Panc1 (cell line): ENCODE measurements around the gene RNF144B. TPM values are rescaled to one million over a fixed set of nuclear protein-coding genes. Genes with fewer than 3 reads are reported as not detected.

Experiments used
- ATAC-seq: fragments of 200-7000 bp; cut with Tn5 transposase; 2 replicates; pipeline ENCODE4 v1.9.1; 2020; ENCODE audit warnings: mild to moderate bottlenecking, moderate library complexity
- BruUV-seq: library from RNA; stranded (reverse); fragments of 400-500 nt; replicated peaks from 2 replicates; lab custom pipeline; 2021; lab: Mats Ljungman, UMichigan
- CTCF ChIA-PET: fragments of 300-600 bp; sonication (Branson Sonifier 250); formaldehyde crosslinking; loops from one replicate; lab custom pipeline; 2022; ENCODE audit warnings: antibody characterized with exemption; lab: Charles Lee
- POLR2A ChIA-PET: fragments of 300-600 bp; sonication (Branson Sonifier 250); formaldehyde crosslinking; loops from one replicate; lab custom pipeline; 2022; ENCODE audit warnings: antibody characterized with exemption; lab: Charles Lee
- DNase-seq: peaks from one replicate; pipeline ENCODE4 v3.0.0-alpha.2; 2010; ENCODE audit warnings: low read depth, low spot score
- H3K27ac ChIP-seq: 2 replicates; pipeline ENCODE4 v1.5.1; 2011; ENCODE audit warnings: mild to moderate bottlenecking, low read length, inconsistent platforms
- H3K27me3 ChIP-seq: fragments of 200-500 bp; sonication (Bioruptor generic); 2 replicates; pipeline ENCODE4 v1.6.0; 2014; ENCODE audit warnings: low read length, inconsistent platforms; ENCODE audit not compliant: control insufficient read depth, insufficient read depth
- H3K36me3 ChIP-seq: fragments of 200-500 bp; sonication (Bioruptor generic); 2 replicates; pipeline ENCODE4 v1.5.1; 2014; ENCODE audit warnings: inconsistent platforms, mild to moderate bottlenecking, low read length, moderate library complexity; ENCODE audit not compliant: control insufficient read depth, insufficient read depth
- H3K4me1 ChIP-seq: 2 replicates; pipeline ENCODE4 v1.5.1; 2011; ENCODE audit warnings: inconsistent platforms, mild to moderate bottlenecking, low read length, moderate library complexity; ENCODE audit not compliant: control insufficient read depth, insufficient read depth
- H3K4me3 ChIP-seq, 2 experiments: 2 replicates each; pipeline ENCODE4 v1.5.1; 2011 to 2012; ENCODE audit warnings: low read depth in 2 of 2, low read length in 2 of 2, mild to moderate bottlenecking in 2 of 2, inconsistent platforms in 1 of 2, moderate library complexity in 1 of 2
- H3K9me3 ChIP-seq: fragments of 200-500 bp; sonication (Bioruptor generic); 2 replicates; pipeline ENCODE4 v1.5.1; 2014; ENCODE audit warnings: low read depth, mild to moderate bottlenecking, inconsistent platforms, low read length, moderate library complexity; ENCODE audit not compliant: control insufficient read depth, insufficient read depth
- POLR2AphosphoS5 ChIP-seq: IDR thresholded peaks from 2 replicates; pipeline ENCODE4 v1.6.1; 2012; ENCODE audit warnings: mild to moderate bottlenecking, low read depth, low read length, moderate library complexity
- SIN3A ChIP-seq: IDR thresholded peaks from 2 replicates; pipeline ENCODE4 v1.6.1; 2012; ENCODE audit warnings: low read depth, mild to moderate bottlenecking, low read length, moderate library complexity, borderline replicate concordance; ENCODE audit not compliant: insufficient read depth
- TCF7L2 ChIP-seq: IDR thresholded peaks from 2 replicates; pipeline ENCODE4 v1.6.1; 2011; ENCODE audit warnings: mild to moderate bottlenecking, low read depth, low read length, inconsistent platforms
- in situ Hi-C: cut with HindIII; loops from 2 replicates; pipeline ENCODE4 v1.10.0; 2016; ENCODE audit warnings: low sequenced_read_pairs, low pct_unique_long_range_greater_than_20kb
- intact Hi-C: fragments of 100-400 bp; cut with micrococcal nuclease; formaldehyde crosslinking; loops from one replicate; pipeline ENCODE4 v1.10.0; 2022; ENCODE audit not compliant: unreplicated experiment
- total RNA-seq: library from RNA; stranded (reverse); gene quantifications from one replicate; pipeline ENCODE4 v1.2.1, GENCODE V29; 2021; ENCODE audit not compliant: unreplicated experiment
- TF ChIP-seq, protein P1 (sequence below): fragments of 450-650 bp; IDR thresholded peaks from 2 replicates; pipeline ENCODE4 v1.5.1; 2017; ENCODE audit warnings: mild to moderate bottlenecking
- TF ChIP-seq, protein P2 (sequence below), 2 experiments: IDR thresholded peaks; 2 replicates each; pipeline ENCODE4 v1.6.1; 2011 to 2012; ENCODE audit warnings: low read depth in 2 of 2, control low read depth in 1 of 2, low read length in 1 of 2, mild to moderate bottlenecking in 1 of 2, moderate library complexity in 1 of 2; ENCODE audit not compliant: insufficient read depth in 1 of 2

The RNF144B gene
- total RNA-seq, 1 experiment from 2014 or later: 5.6 TPM

DNA sequence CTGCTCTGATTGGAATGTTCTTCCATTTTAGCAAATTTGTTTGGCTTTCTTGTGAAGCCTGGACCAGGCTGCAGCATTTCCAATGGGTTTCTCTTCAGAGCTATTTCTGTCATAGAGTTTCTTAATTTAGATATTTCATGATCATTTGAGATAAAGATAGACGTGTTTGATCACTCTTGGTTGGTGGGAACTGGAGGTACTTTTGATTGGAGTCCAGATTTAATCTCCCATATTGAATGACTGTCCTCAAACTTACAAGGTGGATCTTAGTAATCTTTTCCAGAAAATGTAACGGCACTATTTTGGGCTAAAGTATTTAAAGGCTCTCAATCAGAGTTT is 29.2 kb downstream of the RNF144B start:
- Histone ChIP-seq H3K27me3 (no peaks in the 10 kb centered on the region), H3K36me3 (no peaks in the 10 kb centered on the region; the same call in 1 of the 2 replicates), H3K4me3 (no peak overlapping the region), H3K4me1 (no peaks in the 10 kb centered on the region), H3K27ac (no peak overlapping the region), H3K9me3 (no peaks in the 10 kb centered on the region)
- POLR2A ChIA-PET: no interaction called here
- BruUV-seq: no TSS peak
- ATAC-seq (no peak), DNase-seq (no peak)
- CTCF ChIA-PET: no interaction called here
- in situ Hi-C loops: no loop called here
- intact Hi-C loops: no loop called here
- no peak for TF ChIP-seq POLR2AphosphoS5

DNA sequence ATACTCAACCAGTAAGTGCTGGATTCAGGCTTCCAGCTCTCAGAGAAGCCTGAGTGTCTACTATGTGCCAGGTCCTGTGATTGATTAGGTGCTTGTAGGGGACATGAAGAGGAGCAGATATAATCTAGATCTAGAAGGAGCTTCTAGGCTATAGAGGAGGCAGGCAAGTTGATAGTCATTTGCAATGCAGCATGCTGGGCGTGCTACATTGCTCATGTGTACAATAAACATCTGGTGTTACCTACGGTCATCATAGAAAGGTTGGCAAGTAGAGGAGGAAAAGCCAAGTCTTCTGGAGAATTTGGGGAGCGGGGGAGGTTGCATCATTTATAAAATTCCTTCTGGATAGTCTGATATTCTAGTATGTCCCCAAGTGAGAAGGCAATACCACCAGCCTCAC is 33.2 kb downstream of the RNF144B start:
- no peaks in the 10 kb centered on the region for H3K36me3 ChIP-seq
- H3K27ac ChIP-seq: no peak overlapping the region
- ChIA-PET CTCF (no interaction called here), POLR2A (no interaction called here)
- intact Hi-C loops (no loop called here), in situ Hi-C loops (no loop called here)
- no peak for DNase-seq
- no peaks in the 10 kb centered on the region for H3K4me1 ChIP-seq
- no TSS peak for BruUV-seq
- TF ChIP-seq, protein P1, sequence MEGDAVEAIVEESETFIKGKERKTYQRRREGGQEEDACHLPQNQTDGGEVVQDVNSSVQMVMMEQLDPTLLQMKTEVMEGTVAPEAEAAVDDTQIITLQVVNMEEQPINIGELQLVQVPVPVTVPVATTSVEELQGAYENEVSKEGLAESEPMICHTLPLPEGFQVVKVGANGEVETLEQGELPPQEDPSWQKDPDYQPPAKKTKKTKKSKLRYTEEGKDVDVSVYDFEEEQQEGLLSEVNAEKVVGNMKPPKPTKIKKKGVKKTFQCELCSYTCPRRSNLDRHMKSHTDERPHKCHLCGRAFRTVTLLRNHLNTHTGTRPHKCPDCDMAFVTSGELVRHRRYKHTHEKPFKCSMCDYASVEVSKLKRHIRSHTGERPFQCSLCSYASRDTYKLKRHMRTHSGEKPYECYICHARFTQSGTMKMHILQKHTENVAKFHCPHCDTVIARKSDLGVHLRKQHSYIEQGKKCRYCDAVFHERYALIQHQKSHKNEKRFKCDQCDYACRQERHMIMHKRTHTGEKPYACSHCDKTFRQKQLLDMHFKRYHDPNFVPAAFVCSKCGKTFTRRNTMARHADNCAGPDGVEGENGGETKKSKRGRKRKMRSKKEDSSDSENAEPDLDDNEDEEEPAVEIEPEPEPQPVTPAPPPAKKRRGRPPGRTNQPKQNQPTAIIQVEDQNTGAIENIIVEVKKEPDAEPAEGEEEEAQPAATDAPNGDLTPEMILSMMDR: no peak
- TF ChIP-seq TCF7L2 (no peak), SIN3A (no peak), POLR2AphosphoS5 (no peak)
- TF ChIP-seq, protein P2, sequence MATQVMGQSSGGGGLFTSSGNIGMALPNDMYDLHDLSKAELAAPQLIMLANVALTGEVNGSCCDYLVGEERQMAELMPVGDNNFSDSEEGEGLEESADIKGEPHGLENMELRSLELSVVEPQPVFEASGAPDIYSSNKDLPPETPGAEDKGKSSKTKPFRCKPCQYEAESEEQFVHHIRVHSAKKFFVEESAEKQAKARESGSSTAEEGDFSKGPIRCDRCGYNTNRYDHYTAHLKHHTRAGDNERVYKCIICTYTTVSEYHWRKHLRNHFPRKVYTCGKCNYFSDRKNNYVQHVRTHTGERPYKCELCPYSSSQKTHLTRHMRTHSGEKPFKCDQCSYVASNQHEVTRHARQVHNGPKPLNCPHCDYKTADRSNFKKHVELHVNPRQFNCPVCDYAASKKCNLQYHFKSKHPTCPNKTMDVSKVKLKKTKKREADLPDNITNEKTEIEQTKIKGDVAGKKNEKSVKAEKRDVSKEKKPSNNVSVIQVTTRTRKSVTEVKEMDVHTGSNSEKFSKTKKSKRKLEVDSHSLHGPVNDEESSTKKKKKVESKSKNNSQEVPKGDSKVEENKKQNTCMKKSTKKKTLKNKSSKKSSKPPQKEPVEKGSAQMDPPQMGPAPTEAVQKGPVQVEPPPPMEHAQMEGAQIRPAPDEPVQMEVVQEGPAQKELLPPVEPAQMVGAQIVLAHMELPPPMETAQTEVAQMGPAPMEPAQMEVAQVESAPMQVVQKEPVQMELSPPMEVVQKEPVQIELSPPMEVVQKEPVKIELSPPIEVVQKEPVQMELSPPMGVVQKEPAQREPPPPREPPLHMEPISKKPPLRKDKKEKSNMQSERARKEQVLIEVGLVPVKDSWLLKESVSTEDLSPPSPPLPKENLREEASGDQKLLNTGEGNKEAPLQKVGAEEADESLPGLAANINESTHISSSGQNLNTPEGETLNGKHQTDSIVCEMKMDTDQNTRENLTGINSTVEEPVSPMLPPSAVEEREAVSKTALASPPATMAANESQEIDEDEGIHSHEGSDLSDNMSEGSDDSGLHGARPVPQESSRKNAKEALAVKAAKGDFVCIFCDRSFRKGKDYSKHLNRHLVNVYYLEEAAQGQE (IDR thresholded peaks at IDR 0.05; ENCODE audit: insufficient read depth in 1 of 2, low read depth in 2 of 2, low read length in 1 of 2): no peak
- H3K27me3 ChIP-seq: no peaks in the 10 kb centered on the region
- no peak overlapping the region for H3K4me3 ChIP-seq
- H3K9me3 ChIP-seq: no peaks in the 10 kb centered on the region
- no peak for ATAC-seq

DNA sequence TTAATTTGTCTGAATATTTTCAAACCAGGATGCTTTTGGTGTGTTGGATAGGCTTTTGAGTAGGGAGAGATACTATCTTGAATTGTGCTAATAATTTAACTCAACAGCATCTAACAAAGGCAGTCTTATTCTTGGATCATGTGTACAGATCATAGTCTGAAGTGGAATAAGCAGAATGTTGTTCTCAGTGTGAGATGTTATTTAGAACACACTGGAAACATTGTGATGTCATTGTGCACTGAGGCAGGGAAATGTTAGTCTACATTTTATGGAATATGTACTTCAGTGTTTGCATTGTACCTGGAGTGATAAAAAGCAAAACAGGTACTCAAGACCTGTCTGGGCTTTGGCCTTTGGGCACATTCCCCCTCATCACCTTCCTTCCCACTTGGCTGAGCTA is 35.0 kb downstream of the RNF144B start:
- no peaks in the 10 kb centered on the region for H3K36me3 ChIP-seq
- no peaks in the 10 kb centered on the region for H3K4me1 ChIP-seq
- intact Hi-C loops: no loop called here
- H3K4me3 ChIP-seq: no peak overlapping the region
- ATAC-seq (no peak), DNase-seq (no peak)
- TF ChIP-seq, protein P1: no peak
- TF ChIP-seq, protein P2 (IDR thresholded peaks at IDR 0.05; ENCODE audit: insufficient read depth in 1 of 2, low read depth in 2 of 2, low read length in 1 of 2): no peak
- TF ChIP-seq TCF7L2 (no peak), POLR2AphosphoS5 (no peak), SIN3A (no peak)
- H3K27me3 ChIP-seq: no peaks in the 10 kb centered on the region
- no peaks in the 10 kb centered on the region for H3K9me3 ChIP-seq
- no peak overlapping the region for H3K27ac ChIP-seq
- CTCF ChIA-PET: no interaction called here
- POLR2A ChIA-PET: no interaction called here
- BruUV-seq: no TSS peak
- in situ Hi-C loops: no loop called here
